GM12878 (cell line): ENCODE results near the gene ABHD3. TPM values are rescaled to one million over a fixed set of nuclear protein-coding genes. Genes with fewer than 3 reads are reported as not detected.

Experiments
- ATAC-seq: fragments of 200-7000 bp; cut with Tn5 transposase; 3 replicates; pipeline ENCODE4 v1.9.1; 2020; ENCODE audit warnings: mild to moderate bottlenecking, moderate library complexity
- BruUV-seq: library from RNA; stranded (reverse); fragments of 400-500 nt; replicated peaks from 2 replicates; lab custom pipeline; 2021; lab: Mats Ljungman, UMichigan
- CTCF ChIA-PET: fragments of 300-600 bp; sonication (Branson Sonifier 250); formaldehyde crosslinking; extraction: SDS; loops from one replicate; lab custom pipeline; 2021; ENCODE audit warnings: inconsistent platforms; lab: Yijun Ruan, JAX
- POLR2A ChIA-PET: fragments of 350-600 bp; formaldehyde crosslinking; extraction: SDS; loops from one replicate; lab custom pipeline; 2021; ENCODE audit warnings: inconsistent platforms; lab: Charles Lee
- RAD21 ChIA-PET: fragments of 300-600 bp; sonication (Branson Sonifier 250); formaldehyde crosslinking; loops from one replicate; lab custom pipeline; 2023; ENCODE audit warnings: antibody characterized with exemption; ENCODE audit not compliant: unreplicated experiment; lab: Charles Lee
- SMC1A ChIA-PET: fragments of 300-600 bp; sonication (Branson Sonifier 250); formaldehyde crosslinking; loops from one replicate; lab custom pipeline; 2023; ENCODE audit not compliant: unreplicated experiment, uncharacterized antibody; lab: Charles Lee
- DNase-seq: peaks from one replicate; pipeline ENCODE4 v3.0.0-alpha.2; 2011; ENCODE audit warnings: low read depth, low spot score
- FAIRE-seq: peaks from 3 replicates; lab custom pipeline; 2011; peaks lifted over from hg19 to GRCh38; lab: Jason Lieb, UNC
- H2AFZ ChIP-seq: 2 replicates; pipeline ENCODE4 v1.6.0; 2011; ENCODE audit warnings: low read depth, low read length, control low read depth; ENCODE audit not compliant: control insufficient read depth
- H3K27ac ChIP-seq: 2 replicates; pipeline ENCODE4 v1.5.1; 2011; ENCODE audit warnings: control low read depth; ENCODE audit not compliant: control insufficient read depth, insufficient read depth
- H3K27me3 ChIP-seq, 2 experiments: replicated peaks in 1 of 2; 2 replicates each; pipeline versions ENCODE4 v1.6.0 to v1.6.1; 2011; ENCODE audit warnings: low read length in 1 of 2; ENCODE audit not compliant: control insufficient read depth in 2 of 2, insufficient read depth in 2 of 2
- H3K36me3 ChIP-seq, 2 experiments: 2 replicates each; pipeline ENCODE4 v1.5.1; 2011; ENCODE audit warnings: low read length in 1 of 2; ENCODE audit not compliant: control insufficient read depth in 2 of 2, insufficient read depth in 2 of 2
- H3K4me1 ChIP-seq: 2 replicates; pipeline ENCODE4 v1.6.1; 2011; ENCODE audit warnings: mild to moderate bottlenecking, low read length, moderate library complexity, mixed read lengths; ENCODE audit not compliant: control insufficient read depth, insufficient read depth
- H3K4me2 ChIP-seq: 2 replicates; pipeline ENCODE4 v1.6.0; 2011; ENCODE audit warnings: control low read depth; ENCODE audit not compliant: control insufficient read depth, insufficient read depth
- H3K4me3 ChIP-seq: fragments of 200-600 bp; sonication (generic); 2 replicates; pipeline ENCODE4 v1.5.1; 2016
- H3K79me2 ChIP-seq: 2 replicates; pipeline ENCODE4 v1.6.0; 2011; ENCODE audit warnings: low read length; ENCODE audit not compliant: control insufficient read depth, insufficient read depth
- H3K9ac ChIP-seq: 2 replicates; pipeline ENCODE4 v1.8.0; 2011; ENCODE audit warnings: low read length, control low read depth, mixed read lengths; ENCODE audit not compliant: control insufficient read depth, insufficient read depth
- H3K9me3 ChIP-seq: replicated peaks from 3 replicates; pipeline ENCODE4 v1.5.1; 2011; ENCODE audit warnings: mild to moderate bottlenecking, low read length; ENCODE audit not compliant: control insufficient read depth, insufficient read depth
- H4K20me1 ChIP-seq: 2 replicates; pipeline ENCODE4 v1.6.0; 2011; ENCODE audit not compliant: control insufficient read depth, insufficient read depth
- FOXK2 ChIP-seq: fragments of 450-650 bp; IDR thresholded peaks from 2 replicates; pipeline ENCODE4 v1.6.1; 2017; ENCODE audit warnings: mild to moderate bottlenecking, moderate library complexity
- PKNOX1 ChIP-seq: fragments of 450-650 bp; IDR thresholded peaks from 2 replicates; pipeline ENCODE4 v1.6.1; 2016; ENCODE audit warnings: mild to moderate bottlenecking
- RELB ChIP-seq: fragments of 450-650 bp; IDR thresholded peaks from 2 replicates; pipeline ENCODE4 v1.6.1; 2017; ENCODE audit warnings: low read depth, mild to moderate bottlenecking, moderate library complexity
- SMC3 ChIP-seq: IDR thresholded peaks from 2 replicates; pipeline ENCODE4 v1.6.1; 2011; ENCODE audit warnings: low read length, improper control_type of control experiment, borderline replicate concordance
- SRF ChIP-seq, 2 experiments: IDR thresholded peaks; 2 replicates each; pipeline ENCODE4 v1.6.1; 2011; ENCODE audit warnings: low read depth in 2 of 2, low read length in 2 of 2, mild to moderate bottlenecking in 1 of 2, moderate library complexity in 1 of 2
- ZBED1 ChIP-seq: IDR thresholded peaks from 2 replicates; pipeline ENCODE4 v1.6.1; 2016; ENCODE audit warnings: borderline replicate concordance
- ZNF217 ChIP-seq: fragments of 450-650 bp; IDR thresholded peaks from 2 replicates; pipeline ENCODE4 v1.6.1; 2017; ENCODE audit warnings: antibody characterized with exemption, mild to moderate bottlenecking
- ZNF622 ChIP-seq: fragments of 450-650 bp; IDR thresholded peaks from 2 replicates; pipeline ENCODE4 v1.6.1; 2017; ENCODE audit warnings: mild to moderate bottlenecking, inconsistent platforms
- ZSCAN29 ChIP-seq: fragments of 450-650 bp; IDR thresholded peaks from 2 replicates; pipeline ENCODE4 v1.6.1; 2017; ENCODE audit warnings: mild to moderate bottlenecking, moderate library complexity
- WGBS: methylation state at CpG from one replicate; pipeline ENCODE4 v1.1.6; 2016; ENCODE audit warnings: low lambda C conversion rate; ENCODE audit not compliant: insufficient replicate concordance, insufficient coverage; ENCODE audit errors: missing lambda C conversion rate; 5-methylcytosine and 5-hydroxymethylcytosine counted together
- in situ Hi-C: fragments of 300-500 bp; cut with MboI; formaldehyde crosslinking; loops from 9 replicates; pipeline ENCODE4 v1.14.3; 2018; ENCODE audit warnings: mixed read lengths
- intact Hi-C: fragments of 100-400 bp; cut with micrococcal nuclease; formaldehyde crosslinking; loops from one replicate; pipeline ENCODE4 v1.14.2; 2022; ENCODE audit not compliant: unreplicated experiment
- polyA plus RNA-seq, 11 experiments: library from polyadenylated mRNA; depleted of rRNA in 4 of 11; unstranded in 6 of 11; stranded (reverse) in 5 of 11; fragments of >200 nt; fragmentation: Nextera tagmentation in 4 of 11; fragmentation: Illumina TruSeq in 1 of 11; extraction: Ambion mirVana in 4 of 11; extraction: Trizol in 1 of 11; gene quantifications; 1 replicate in 1 of 11; 2 replicates in 10 of 11; pipeline versions ENCODE4 v1.2.1 to v1.2.3, GENCODE V29; 2011 to 2016; ENCODE audit warnings: inconsistent platforms in 2 of 11, missing spikeins in 2 of 11, low read depth in 1 of 11
- total RNA-seq, 4 experiments: library from RNA; depleted of rRNA in 3 of 4; stranded (reverse); fragments of >200 nt in 3 of 4; fragmentation: Illumina TruSeq in 1 of 4; extraction: Trizol in 1 of 4; gene quantifications; 2 replicates each; pipeline versions ENCODE4 v1.2.1 to v1.2.3, GENCODE V29; 2013 to 2021
- TF ChIP-seq, protein P1 (sequence below): fragments of 450-650 bp; IDR thresholded peaks from 2 replicates; pipeline ENCODE4 v1.6.1; 2018; ENCODE audit warnings: mild to moderate bottlenecking, low read depth, moderate library complexity; ENCODE audit not compliant: partially characterized antibody
- TF ChIP-seq, protein P2 (sequence below): fragments of 450-650 bp; IDR thresholded peaks from 2 replicates; pipeline ENCODE4 v1.6.1; 2017; ENCODE audit warnings: mild to moderate bottlenecking, moderate library complexity
- TF ChIP-seq, protein P3 (sequence below): IDR thresholded peaks from 2 replicates; pipeline ENCODE4 v1.6.1; 2011; ENCODE audit warnings: borderline replicate concordance, low read depth, mild to moderate bottlenecking, moderate library complexity, mixed read lengths, low read length; ENCODE audit not compliant: insufficient read depth; ENCODE audit errors: extremely low read length

Gene ABHD3
- total and polyA plus RNA-seq, 10 of the 15 experiments (the other 5 are each of a cell fraction or from before 2014, with no cell fraction given), result 4.9 to 49.8 (median 18.3) TPM

GRCh38 chr18:21653361-21653760 lies 51.2 kb downstream of the ABHD3 start:
- Histone ChIP-seq H3K36me3 (no peaks in the 10 kb centered on the region; a peak in 1 of 4 replicates), H3K4me2 (no peak overlapping the region), H4K20me1 (no peaks in the 10 kb centered on the region), H3K4me3 (no peak overlapping the region), H3K9me3 (no peaks in the 10 kb centered on the region), H3K79me2 (no peaks in the 10 kb centered on the region), H3K27ac (no peak overlapping the region), H3K9ac (no peak overlapping the region), H3K4me1 (no peaks in the 10 kb centered on the region), H2AFZ (no peak overlapping the region), H3K27me3 (no peaks in the 10 kb centered on the region)
- POLR2A ChIA-PET, result no interaction called here
- ATAC-seq (no peak), FAIRE-seq (no peak), DNase-seq (no peak)
- RAD21 ChIA-PET, result no interaction called here
- CTCF ChIA-PET, result no interaction called here
- 96% methylated on average over 3 of the region's 3 CpGs for WGBS
- intact Hi-C loops, result no loop called here
- in situ Hi-C loops, result no loop called here
- BruUV-seq, result no TSS peak
- SMC1A ChIA-PET, result interaction anchor here (1.3 kb wide), 1 partner anchor 8 kb away, joined by 6 read pairs; no protein-coding TSS in a partner anchor
- TF ChIP-seq ZNF217 (no peak), PKNOX1 (no peak), ZSCAN29 (no peak), FOXK2 (no peak), RELB (no peak), SRF (IDR thresholded peaks at IDR 0.05; ENCODE audit: low read depth in 2 of 2, low read length in 2 of 2) (no peak), ZBED1 (no peak), SMC3 (no peak), ZNF622 (no peak)
- TF ChIP-seq, protein P1, sequence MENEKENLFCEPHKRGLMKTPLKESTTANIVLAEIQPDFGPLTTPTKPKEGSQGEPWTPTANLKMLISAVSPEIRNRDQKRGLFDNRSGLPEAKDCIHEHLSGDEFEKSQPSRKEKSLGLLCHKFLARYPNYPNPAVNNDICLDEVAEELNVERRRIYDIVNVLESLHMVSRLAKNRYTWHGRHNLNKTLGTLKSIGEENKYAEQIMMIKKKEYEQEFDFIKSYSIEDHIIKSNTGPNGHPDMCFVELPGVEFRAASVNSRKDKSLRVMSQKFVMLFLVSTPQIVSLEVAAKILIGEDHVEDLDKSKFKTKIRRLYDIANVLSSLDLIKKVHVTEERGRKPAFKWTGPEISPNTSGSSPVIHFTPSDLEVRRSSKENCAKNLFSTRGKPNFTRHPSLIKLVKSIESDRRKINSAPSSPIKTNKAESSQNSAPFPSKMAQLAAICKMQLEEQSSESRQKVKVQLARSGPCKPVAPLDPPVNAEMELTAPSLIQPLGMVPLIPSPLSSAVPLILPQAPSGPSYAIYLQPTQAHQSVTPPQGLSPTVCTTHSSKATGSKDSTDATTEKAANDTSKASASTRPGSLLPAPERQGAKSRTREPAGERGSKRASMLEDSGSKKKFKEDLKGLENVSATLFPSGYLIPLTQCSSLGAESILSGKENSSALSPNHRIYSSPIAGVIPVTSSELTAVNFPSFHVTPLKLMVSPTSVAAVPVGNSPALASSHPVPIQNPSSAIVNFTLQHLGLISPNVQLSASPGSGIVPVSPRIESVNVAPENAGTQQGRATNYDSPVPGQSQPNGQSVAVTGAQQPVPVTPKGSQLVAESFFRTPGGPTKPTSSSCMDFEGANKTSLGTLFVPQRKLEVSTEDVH, result no peak
- TF ChIP-seq, protein P2, sequence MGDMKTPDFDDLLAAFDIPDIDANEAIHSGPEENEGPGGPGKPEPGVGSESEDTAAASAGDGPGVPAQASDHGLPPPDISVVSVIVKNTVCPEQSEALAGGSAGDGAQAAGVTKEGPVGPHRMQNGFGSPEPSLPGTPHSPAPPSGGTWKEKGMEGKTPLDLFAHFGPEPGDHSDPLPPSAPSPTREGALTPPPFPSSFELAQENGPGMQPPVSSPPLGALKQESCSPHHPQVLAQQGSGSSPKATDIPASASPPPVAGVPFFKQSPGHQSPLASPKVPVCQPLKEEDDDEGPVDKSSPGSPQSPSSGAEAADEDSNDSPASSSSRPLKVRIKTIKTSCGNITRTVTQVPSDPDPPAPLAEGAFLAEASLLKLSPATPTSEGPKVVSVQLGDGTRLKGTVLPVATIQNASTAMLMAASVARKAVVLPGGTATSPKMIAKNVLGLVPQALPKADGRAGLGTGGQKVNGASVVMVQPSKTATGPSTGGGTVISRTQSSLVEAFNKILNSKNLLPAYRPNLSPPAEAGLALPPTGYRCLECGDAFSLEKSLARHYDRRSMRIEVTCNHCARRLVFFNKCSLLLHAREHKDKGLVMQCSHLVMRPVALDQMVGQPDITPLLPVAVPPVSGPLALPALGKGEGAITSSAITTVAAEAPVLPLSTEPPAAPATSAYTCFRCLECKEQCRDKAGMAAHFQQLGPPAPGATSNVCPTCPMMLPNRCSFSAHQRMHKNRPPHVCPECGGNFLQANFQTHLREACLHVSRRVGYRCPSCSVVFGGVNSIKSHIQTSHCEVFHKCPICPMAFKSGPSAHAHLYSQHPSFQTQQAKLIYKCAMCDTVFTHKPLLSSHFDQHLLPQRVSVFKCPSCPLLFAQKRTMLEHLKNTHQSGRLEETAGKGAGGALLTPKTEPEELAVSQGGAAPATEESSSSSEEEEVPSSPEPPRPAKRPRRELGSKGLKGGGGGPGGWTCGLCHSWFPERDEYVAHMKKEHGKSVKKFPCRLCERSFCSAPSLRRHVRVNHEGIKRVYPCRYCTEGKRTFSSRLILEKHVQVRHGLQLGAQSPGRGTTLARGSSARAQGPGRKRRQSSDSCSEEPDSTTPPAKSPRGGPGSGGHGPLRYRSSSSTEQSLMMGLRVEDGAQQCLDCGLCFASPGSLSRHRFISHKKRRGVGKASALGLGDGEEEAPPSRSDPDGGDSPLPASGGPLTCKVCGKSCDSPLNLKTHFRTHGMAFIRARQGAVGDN, result no peak
- TF ChIP-seq, protein P3, sequence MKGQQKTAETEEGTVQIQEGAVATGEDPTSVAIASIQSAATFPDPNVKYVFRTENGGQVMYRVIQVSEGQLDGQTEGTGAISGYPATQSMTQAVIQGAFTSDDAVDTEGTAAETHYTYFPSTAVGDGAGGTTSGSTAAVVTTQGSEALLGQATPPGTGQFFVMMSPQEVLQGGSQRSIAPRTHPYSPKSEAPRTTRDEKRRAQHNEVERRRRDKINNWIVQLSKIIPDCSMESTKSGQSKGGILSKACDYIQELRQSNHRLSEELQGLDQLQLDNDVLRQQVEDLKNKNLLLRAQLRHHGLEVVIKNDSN, result no peak
